T-cell (primary cell): ENCODE measurements around the gene JOSD1. TPM values are rescaled to one million over a fixed set of nuclear protein-coding genes. Genes with fewer than 3 reads are reported as not detected.

Source experiments
- ATAC-seq, 4 experiments: fragments of 200-7000 bp in 3 of 4; fragments of 150-1000 bp in 1 of 4; cut with Tn5 transposase; replicated peaks in 1 of 4; 1 replicate in 3 of 4; 2 replicates in 1 of 4; pipeline ENCODE4 v1.10.0; 2021; ENCODE audit warnings: moderate library complexity in 3 of 4, mild to moderate bottlenecking in 2 of 4, moderate number of reproducible peaks in 1 of 4
- CTCF ChIA-PET, 2 donors: fragments of 300-600 bp; sonication (Branson Sonifier 250); formaldehyde crosslinking; loops; one replicate each; lab custom pipeline; 2022; ENCODE audit warnings: antibody characterized with exemption in 2 of 2; lab: Charles Lee
- POLR2A ChIA-PET, 2 donors: fragments of 300-600 bp; sonication (Branson Sonifier 250); formaldehyde crosslinking; loops; one replicate each; lab custom pipeline; 2022; ENCODE audit warnings: antibody characterized with exemption in 2 of 2; lab: Charles Lee
- DNase-seq, 35 experiments: peaks; one replicate each; pipeline versions ENCODE4 v3.0.0 to v3.0.0-alpha.2; 2013 to 2023
- H3K27ac ChIP-seq: one replicate; pipeline ENCODE4 v1.5.1; 2013; ENCODE audit warnings: low read length
- H3K27me3 ChIP-seq, 2 experiments: replicated peaks in 1 of 2; 1 replicate in 1 of 2; 2 replicates in 1 of 2; pipeline versions ENCODE4 v1.6.1 to v1.7.0; 2013; ENCODE audit warnings: low read length in 1 of 2, mixed read lengths in 1 of 2; ENCODE audit not compliant: control insufficient read depth in 2 of 2, insufficient read depth in 2 of 2; ENCODE audit errors: extremely low read depth in 1 of 2
- H3K36me3 ChIP-seq, 2 donors: 1 replicate in 1 of 2; 2 replicates in 1 of 2; pipeline versions ENCODE4 v1.6.1 to v1.7.0; 2013; ENCODE audit warnings: low read length in 1 of 2; ENCODE audit not compliant: control insufficient read depth in 2 of 2, insufficient read depth in 1 of 2; ENCODE audit errors: extremely low read depth in 1 of 2
- H3K4me1 ChIP-seq, 2 experiments: 1 replicate in 1 of 2; 2 replicates in 1 of 2; pipeline versions ENCODE4 v1.6.1 to v1.7.0; 2013; ENCODE audit warnings: low read length in 2 of 2, mixed read lengths in 1 of 2; ENCODE audit not compliant: insufficient read depth in 2 of 2, control insufficient read depth in 1 of 2; ENCODE audit errors: extremely low read depth in 1 of 2
- H3K4me3 ChIP-seq, 2 donors: 1 replicate in 1 of 2; 2 replicates in 1 of 2; pipeline versions ENCODE4 v1.5.1 to v1.7.0; 2013; ENCODE audit warnings: mild to moderate bottlenecking in 2 of 2, low read length in 1 of 2, moderate library complexity in 1 of 2; ENCODE audit not compliant: control insufficient read depth in 1 of 2; ENCODE audit errors: extremely low read depth in 1 of 2
- H3K9me3 ChIP-seq: 2 replicates; pipeline ENCODE4 v1.7.0; 2013
- H3K27ac Mint-ChIP-seq, 2 donors: one replicate each; pipeline ENCODE4 v1.8.0; 2020 to 2021; ENCODE audit warnings: mild to moderate bottlenecking in 2 of 2, mixed read lengths in 2 of 2
- H3K27me3 Mint-ChIP-seq, 2 donors: one replicate each; pipeline ENCODE4 v1.8.0; 2021 to 2022; ENCODE audit warnings: mixed read lengths in 2 of 2
- H3K36me3 Mint-ChIP-seq: one replicate; pipeline ENCODE4 v1.8.0; 2021; ENCODE audit warnings: mixed read lengths
- H3K4me1 Mint-ChIP-seq, 3 donors: one replicate each; pipeline ENCODE4 v1.8.0; 2020 to 2022; ENCODE audit warnings: mixed read lengths in 3 of 3, mild to moderate bottlenecking in 1 of 3
- H3K4me3 Mint-ChIP-seq, 3 donors: one replicate each; pipeline ENCODE4 v1.8.0; 2020 to 2022; ENCODE audit warnings: mild to moderate bottlenecking in 3 of 3, mixed read lengths in 3 of 3, moderate library complexity in 3 of 3
- H3K9me3 Mint-ChIP-seq, 3 donors: one replicate each; pipeline ENCODE4 v1.8.0; 2020 to 2022; ENCODE audit warnings: mixed read lengths in 3 of 3
- WGBS: methylation state at CpG from one replicate; pipeline ENCODE4 v1.1.5; 2013; ENCODE audit warnings: missing lambda C conversion rate; ENCODE audit not compliant: insufficient coverage; 5-methylcytosine and 5-hydroxymethylcytosine counted together
- total RNA-seq, 35 experiments: library from RNA in 6 of 35; stranded (reverse) in 6 of 35; fragments of 120-200 nt in 1 of 35; gene quantifications; one replicate each; pipeline versions ENCODE4 v1.2.1 to v1.2.4 and lab custom pipeline; 2013 to 2026

The JOSD1 gene
- total RNA-seq, 5 donors from 2014 or later (not counting 1 experiment from before 2014, with no cell fraction given): 78.4 to 164 (median 83.5) TPM

- Histone ChIP-seq H3K27me3 (no peaks in the 10 kb centered on the region), H3K27ac (peak within 1 kb of the TSS; percentile 79), H3K4me3 (peak within 1 kb of the TSS; percentile 67 to 92), H3K36me3 (peaks cover 0 to 15% of the 10 kb centered on the region in 2 donors), H3K9me3 (no peaks in the 10 kb centered on the region), H3K4me1 (peaks cover 29 to 51% of the 10 kb centered on the region in 2 experiments)
- ATAC-seq (peak; percentile 78 to 85 (median 79)), DNase-seq (peak; percentile 88 to 100 (median 97))
- peaks cover 18% of the 10 kb centered on the region for H3K36me3 Mint-ChIP-seq
- peaks cover 48 to 58% (median 53%) of the 10 kb centered on the region in 3 donors for H3K4me1 Mint-ChIP-seq
- WGBS: 0% methylated on average over 47 of the region's 55 CpGs
- no peaks in the 10 kb centered on the region for H3K9me3 Mint-ChIP-seq
- peak within 1 kb of the TSS; percentile 89 to 90 (median 90) for H3K4me3 Mint-ChIP-seq
- ChIA-PET POLR2A (interaction anchor here (0.6 to 1.1 kb wide), 8 partner anchors 13 to 614 kb away, joined by 3 to 8 read pairs (median 4); partner anchors contain the start of gene TOMM22 (in 1 of the 2)), CTCF (interaction anchor here (0.6 to 3.6 kb wide), 7 partner anchors 17 to 301 kb away, joined by 3 to 17 read pairs (median 4); partner anchors contain the start of gene TOMM22 (in 1 of the 2))
- H3K27ac Mint-ChIP-seq: peak within 1 kb of the TSS; percentile 92 to 95
- H3K27me3 Mint-ChIP-seq: no peaks in the 10 kb centered on the region
Measured at GRCh38 chr22:38705235-38706100, 4.7 kb upstream of the JOSD1 start, which contains the start of gene GTPBP1. TSS of gene GTPBP1 (plus strand) at chr22:38705944. CDS start at chr22:38705956, 12 bp downstream.

- DNase-seq (no peak), ATAC-seq (no peak)
- POLR2A ChIA-PET: interaction anchor here in 1 of 2 donors (0.9 to 1.1 kb wide), 2 partner anchors 13 to 47 kb away, joined by 3 to 4 read pairs; no protein-coding TSS in a partner anchor
- H3K27ac ChIP-seq: peak overlapping the region; percentile 79
- Mint-ChIP-seq H3K9me3 (no peaks in the 10 kb centered on the region), H3K36me3 (peaks cover 15% of the 10 kb centered on the region), H3K27me3 (no peaks in the 10 kb centered on the region), H3K4me3 (peak overlapping the region; percentile 76 to 90 (median 82)), H3K27ac (peak overlapping the region; percentile 92 to 95), H3K4me1 (peaks cover 46 to 59% (median 49%) of the 10 kb centered on the region in 3 donors)
- CTCF ChIA-PET: interaction anchor here in 1 of 2 donors (1.6 kb wide), 1 partner anchor 20 kb away, joined by 10 read pairs; no protein-coding TSS in a partner anchor
- 57% methylated on average over 5 of the region's 10 CpGs for WGBS
- H3K9me3 ChIP-seq: no peaks in the 10 kb centered on the region
- peaks cover 0 to 8% of the 10 kb centered on the region in 2 donors for H3K36me3 ChIP-seq
- H3K4me1 ChIP-seq: peaks cover 30 to 53% of the 10 kb centered on the region in 2 experiments
- H3K4me3 ChIP-seq: peak overlapping the region; percentile 1 to 38
- no peaks in the 10 kb centered on the region for H3K27me3 ChIP-seq
Measured at GRCh38 chr22:38704654-38705234, 4.0 kb upstream of the JOSD1 start.

- peak in 2 of 4 experiments; percentile 0 to 12 for ATAC-seq
- peak in 7 of 35 experiments; percentile 8 to 62 (median 13) for DNase-seq
Measured at GRCh38 chr22:38700270-38700788, 414 bp downstream of the JOSD1 start.

GRCh38 chr22:38699784-38700183 lies 959 bp downstream of the JOSD1 start:
- DNase-seq (peak in 1 of 35 experiments; percentile 27), ATAC-seq (no peak)
- no peaks in the 10 kb centered on the region for H3K27me3 ChIP-seq
- Mint-ChIP-seq H3K27me3 (no peaks in the 10 kb centered on the region), H3K27ac (peak overlapping the region; percentile 85 to 91), H3K9me3 (no peaks in the 10 kb centered on the region), H3K4me3 (peak overlapping the region; percentile 82 to 97 (median 91)), H3K4me1 (peaks cover 43 to 68% (median 60%) of the 10 kb centered on the region in 3 donors), H3K36me3 (peaks cover 18% of the 10 kb centered on the region)
- peaks cover 0 to 6% of the 10 kb centered on the region in 2 donors for H3K36me3 ChIP-seq
- ChIA-PET CTCF (interaction anchor here in 1 of 2 donors (0.9 to 4.0 kb wide), 2 partner anchors 18 to 22 kb away, joined by 3 to 25 read pairs; partner anchors contain the start of gene TOMM22), POLR2A (interaction anchor here (1.0 to 2.5 kb wide), 4 partner anchors 15 to 299 kb away, joined by 3 to 20 read pairs (median 8); partner anchors contain the start of gene TOMM22 (in 2 of the 2))
- H3K4me1 ChIP-seq: peaks cover 23 to 47% of the 10 kb centered on the region in 2 experiments
- WGBS: 80% methylated on average over 2 of the region's 6 CpGs
- no peaks in the 10 kb centered on the region for H3K9me3 ChIP-seq
- H3K4me3 ChIP-seq: peak overlapping the region in 1 of 2 donors; percentile 54
- peak overlapping the region; percentile 87 for H3K27ac ChIP-seq

More at GRCh38 chr22:38700270-38700788, 414 bp downstream of the JOSD1 start:
- peaks cover 26 to 52% of the 10 kb centered on the region in 2 experiments for H3K4me1 ChIP-seq
- H3K36me3 Mint-ChIP-seq: peaks cover 13% of the 10 kb centered on the region
- CTCF ChIA-PET: interaction anchor here in 1 of 2 donors (4.0 kb wide), 1 partner anchor 18 kb away, joined by 25 read pairs; the partner anchor contains the start of gene TOMM22
- H3K27ac ChIP-seq: peak overlapping the region; percentile 87
- H3K9me3 Mint-ChIP-seq: no peaks in the 10 kb centered on the region
- no peaks in the 10 kb centered on the region for H3K9me3 ChIP-seq
- H3K4me3 ChIP-seq: peak overlapping the region; percentile 54 to 61
- H3K4me1 Mint-ChIP-seq: peaks cover 48 to 68% (median 60%) of the 10 kb centered on the region in 3 donors
- H3K27ac Mint-ChIP-seq: peak overlapping the region; percentile 85 to 91
- H3K36me3 ChIP-seq: peaks cover 0 to 3% of the 10 kb centered on the region in 2 donors
- under 1% methylated on average over 51 of the region's 57 CpGs for WGBS
- no peaks in the 10 kb centered on the region for H3K27me3 Mint-ChIP-seq
- peak overlapping the region; percentile 82 to 97 (median 91) for H3K4me3 Mint-ChIP-seq
- H3K27me3 ChIP-seq: no peaks in the 10 kb centered on the region
- POLR2A ChIA-PET: interaction anchor here in 1 of 2 donors (1.0 to 1.8 kb wide), 2 partner anchors 14 to 300 kb away, joined by 3 to 6 read pairs; no protein-coding TSS in a partner anchor

- Mint-ChIP-seq H3K9me3 (no peaks in the 10 kb centered on the region), H3K27me3 (no peaks in the 10 kb centered on the region), H3K27ac (peak overlapping the region; percentile 85 to 91), H3K4me3 (peak overlapping the region; percentile 82 to 97 (median 91)), H3K4me1 (peaks cover 42 to 68% (median 61%) of the 10 kb centered on the region in 3 donors), H3K36me3 (peaks cover 22% of the 10 kb centered on the region)
- Histone ChIP-seq H3K4me1 (peaks cover 20 to 43% of the 10 kb centered on the region in 2 experiments), H3K4me3 (peak overlapping the region in 1 of 2 donors; percentile 54), H3K27me3 (no peaks in the 10 kb centered on the region), H3K9me3 (no peaks in the 10 kb centered on the region), H3K36me3 (peaks cover 0 to 6% of the 10 kb centered on the region in 2 donors), H3K27ac (peak overlapping the region; percentile 87)
- no peak for DNase-seq
- POLR2A ChIA-PET: interaction anchor here (0.6 to 2.5 kb wide), 5 partner anchors 16 to 299 kb away, joined by 3 to 20 read pairs (median 6); partner anchors contain the start of gene TOMM22 (in 2 of the 2)
- WGBS: 80% methylated on average over 1 of the region's 5 CpGs
- no peak for ATAC-seq
- CTCF ChIA-PET: interaction anchor here in 1 of 2 donors (0.9 to 4.0 kb wide), 2 partner anchors 17 to 21 kb away, joined by 3 to 25 read pairs; partner anchors contain the start of gene TOMM22
Measured at GRCh38 chr22:38699143-38699542, 1.6 kb downstream of the JOSD1 start.
